H1 (cell line): ENCODE data around the gene ZNF385D. TPM values are rescaled to one million over a fixed set of nuclear protein-coding genes. Genes with fewer than 3 reads are reported as not detected.

Source experiments
- ASH2L ChIP-seq: fragments of 200-600, 300-600 bp; sonication (generic); IDR thresholded peaks from one replicate; pipeline ENCODE4 v1.7.1; 2017; ENCODE audit warnings: low read length
- POLR2AphosphoS5 ChIP-seq: IDR thresholded peaks from 2 replicates; pipeline ENCODE4 v1.6.1; 2011; ENCODE audit warnings: low read depth, low read length
- SIRT6 ChIP-seq: IDR thresholded peaks from one replicate; pipeline ENCODE4 v1.7.1; 2012; ENCODE audit warnings: low read length, inconsistent platforms
- SIX5 ChIP-seq: IDR thresholded peaks from 2 replicates; pipeline ENCODE4 v1.6.1; 2011; ENCODE audit warnings: mild to moderate bottlenecking, low read depth, low read length
- SRF ChIP-seq: IDR thresholded peaks from 2 replicates; pipeline ENCODE4 v1.6.1; 2011; ENCODE audit warnings: mild to moderate bottlenecking, low read depth, low read length, moderate library complexity
- TBP ChIP-seq: IDR thresholded peaks from 2 replicates; pipeline ENCODE4 v1.6.1; 2011; ENCODE audit warnings: low read depth, low read length, improper control_type of control experiment
- polyA plus RNA-seq, 7 experiments: library from polyadenylated mRNA; depleted of rRNA in 3 of 7; stranded (reverse) in 5 of 7; unstranded in 2 of 7; fragments of >200 nt in 5 of 7; fragments of 200-250 nt in 2 of 7; gene quantifications; 1 replicate in 5 of 7; 2 replicates in 1 of 7; 4 replicates in 1 of 7; pipeline versions ENCODE4 v1.2.1 to v1.2.3, GENCODE V29; 2011 to 2013; ENCODE audit warnings: missing spikeins in 2 of 7, mixed read lengths in 2 of 7
- total RNA-seq: library from RNA; stranded (reverse); fragmentation: NEBNext Ultra II Directional; extraction: Animal tissue kit (Norgen Biotek cat#: 25700); gene quantifications from 2 replicates; pipeline ENCODE4 v1.2.1, GENCODE V29; 2021
- TF ChIP-seq, protein P1 (sequence below): fragments of 300-600 bp; sonication (generic); IDR thresholded peaks from 2 replicates; pipeline ENCODE4 v1.7.1; 2012; ENCODE audit warnings: low read length, moderate library complexity, mild to moderate bottlenecking, inconsistent platforms; ENCODE audit not compliant: insufficient replicate concordance
- TF ChIP-seq, protein P2 (sequence below): IDR thresholded peaks from 2 replicates; pipeline ENCODE4 v1.6.1; 2012; ENCODE audit warnings: inconsistent platforms

ZNF385D gene
- total and polyA plus RNA-seq, 2 of the 8 experiments (the other 6 are each of a cell fraction or from before 2014, with no cell fraction given), result 5.9 to 10.8 TPM

DNA sequence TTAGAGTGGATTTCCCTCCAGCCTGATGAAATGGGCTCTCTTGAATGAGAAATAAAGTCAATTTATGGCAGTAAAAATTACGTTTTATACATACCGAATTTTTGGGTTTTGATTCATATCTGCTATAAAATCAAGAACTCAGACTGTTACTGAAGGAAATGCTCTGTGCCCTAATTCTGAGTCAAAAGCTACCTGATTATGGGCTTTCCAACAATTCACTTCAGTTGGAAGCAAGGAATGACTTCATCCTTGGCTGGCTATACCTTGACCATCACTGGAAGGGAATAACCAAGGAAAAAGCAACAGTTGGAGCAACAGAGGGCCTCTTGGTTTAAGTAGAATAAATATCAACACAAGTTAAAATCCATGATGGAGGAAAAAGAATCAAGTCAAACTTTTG lies 88.6 kb downstream of the ZNF385D start (continued):
- TF ChIP-seq, protein P1, sequence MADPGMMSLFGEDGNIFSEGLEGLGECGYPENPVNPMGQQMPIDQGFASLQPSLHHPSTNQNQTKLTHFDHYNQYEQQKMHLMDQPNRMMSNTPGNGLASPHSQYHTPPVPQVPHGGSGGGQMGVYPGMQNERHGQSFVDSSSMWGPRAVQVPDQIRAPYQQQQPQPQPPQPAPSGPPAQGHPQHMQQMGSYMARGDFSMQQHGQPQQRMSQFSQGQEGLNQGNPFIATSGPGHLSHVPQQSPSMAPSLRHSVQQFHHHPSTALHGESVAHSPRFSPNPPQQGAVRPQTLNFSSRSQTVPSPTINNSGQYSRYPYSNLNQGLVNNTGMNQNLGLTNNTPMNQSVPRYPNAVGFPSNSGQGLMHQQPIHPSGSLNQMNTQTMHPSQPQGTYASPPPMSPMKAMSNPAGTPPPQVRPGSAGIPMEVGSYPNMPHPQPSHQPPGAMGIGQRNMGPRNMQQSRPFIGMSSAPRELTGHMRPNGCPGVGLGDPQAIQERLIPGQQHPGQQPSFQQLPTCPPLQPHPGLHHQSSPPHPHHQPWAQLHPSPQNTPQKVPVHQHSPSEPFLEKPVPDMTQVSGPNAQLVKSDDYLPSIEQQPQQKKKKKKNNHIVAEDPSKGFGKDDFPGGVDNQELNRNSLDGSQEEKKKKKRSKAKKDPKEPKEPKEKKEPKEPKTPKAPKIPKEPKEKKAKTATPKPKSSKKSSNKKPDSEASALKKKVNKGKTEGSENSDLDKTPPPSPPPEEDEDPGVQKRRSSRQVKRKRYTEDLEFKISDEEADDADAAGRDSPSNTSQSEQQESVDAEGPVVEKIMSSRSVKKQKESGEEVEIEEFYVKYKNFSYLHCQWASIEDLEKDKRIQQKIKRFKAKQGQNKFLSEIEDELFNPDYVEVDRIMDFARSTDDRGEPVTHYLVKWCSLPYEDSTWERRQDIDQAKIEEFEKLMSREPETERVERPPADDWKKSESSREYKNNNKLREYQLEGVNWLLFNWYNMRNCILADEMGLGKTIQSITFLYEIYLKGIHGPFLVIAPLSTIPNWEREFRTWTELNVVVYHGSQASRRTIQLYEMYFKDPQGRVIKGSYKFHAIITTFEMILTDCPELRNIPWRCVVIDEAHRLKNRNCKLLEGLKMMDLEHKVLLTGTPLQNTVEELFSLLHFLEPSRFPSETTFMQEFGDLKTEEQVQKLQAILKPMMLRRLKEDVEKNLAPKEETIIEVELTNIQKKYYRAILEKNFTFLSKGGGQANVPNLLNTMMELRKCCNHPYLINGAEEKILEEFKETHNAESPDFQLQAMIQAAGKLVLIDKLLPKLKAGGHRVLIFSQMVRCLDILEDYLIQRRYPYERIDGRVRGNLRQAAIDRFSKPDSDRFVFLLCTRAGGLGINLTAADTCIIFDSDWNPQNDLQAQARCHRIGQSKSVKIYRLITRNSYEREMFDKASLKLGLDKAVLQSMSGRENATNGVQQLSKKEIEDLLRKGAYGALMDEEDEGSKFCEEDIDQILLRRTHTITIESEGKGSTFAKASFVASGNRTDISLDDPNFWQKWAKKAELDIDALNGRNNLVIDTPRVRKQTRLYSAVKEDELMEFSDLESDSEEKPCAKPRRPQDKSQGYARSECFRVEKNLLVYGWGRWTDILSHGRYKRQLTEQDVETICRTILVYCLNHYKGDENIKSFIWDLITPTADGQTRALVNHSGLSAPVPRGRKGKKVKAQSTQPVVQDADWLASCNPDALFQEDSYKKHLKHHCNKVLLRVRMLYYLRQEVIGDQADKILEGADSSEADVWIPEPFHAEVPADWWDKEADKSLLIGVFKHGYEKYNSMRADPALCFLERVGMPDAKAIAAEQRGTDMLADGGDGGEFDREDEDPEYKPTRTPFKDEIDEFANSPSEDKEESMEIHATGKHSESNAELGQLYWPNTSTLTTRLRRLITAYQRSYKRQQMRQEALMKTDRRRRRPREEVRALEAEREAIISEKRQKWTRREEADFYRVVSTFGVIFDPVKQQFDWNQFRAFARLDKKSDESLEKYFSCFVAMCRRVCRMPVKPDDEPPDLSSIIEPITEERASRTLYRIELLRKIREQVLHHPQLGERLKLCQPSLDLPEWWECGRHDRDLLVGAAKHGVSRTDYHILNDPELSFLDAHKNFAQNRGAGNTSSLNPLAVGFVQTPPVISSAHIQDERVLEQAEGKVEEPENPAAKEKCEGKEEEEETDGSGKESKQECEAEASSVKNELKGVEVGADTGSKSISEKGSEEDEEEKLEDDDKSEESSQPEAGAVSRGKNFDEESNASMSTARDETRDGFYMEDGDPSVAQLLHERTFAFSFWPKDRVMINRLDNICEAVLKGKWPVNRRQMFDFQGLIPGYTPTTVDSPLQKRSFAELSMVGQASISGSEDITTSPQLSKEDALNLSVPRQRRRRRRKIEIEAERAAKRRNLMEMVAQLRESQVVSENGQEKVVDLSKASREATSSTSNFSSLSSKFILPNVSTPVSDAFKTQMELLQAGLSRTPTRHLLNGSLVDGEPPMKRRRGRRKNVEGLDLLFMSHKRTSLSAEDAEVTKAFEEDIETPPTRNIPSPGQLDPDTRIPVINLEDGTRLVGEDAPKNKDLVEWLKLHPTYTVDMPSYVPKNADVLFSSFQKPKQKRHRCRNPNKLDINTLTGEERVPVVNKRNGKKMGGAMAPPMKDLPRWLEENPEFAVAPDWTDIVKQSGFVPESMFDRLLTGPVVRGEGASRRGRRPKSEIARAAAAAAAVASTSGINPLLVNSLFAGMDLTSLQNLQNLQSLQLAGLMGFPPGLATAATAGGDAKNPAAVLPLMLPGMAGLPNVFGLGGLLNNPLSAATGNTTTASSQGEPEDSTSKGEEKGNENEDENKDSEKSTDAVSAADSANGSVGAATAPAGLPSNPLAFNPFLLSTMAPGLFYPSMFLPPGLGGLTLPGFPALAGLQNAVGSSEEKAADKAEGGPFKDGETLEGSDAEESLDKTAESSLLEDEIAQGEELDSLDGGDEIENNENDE, result no peak
- TF ChIP-seq SIX5 (no peak), SIRT6 (no peak), SRF (no peak), TBP (no peak), POLR2AphosphoS5 (no peak), ASH2L (no peak)
- TF ChIP-seq, protein P2, sequence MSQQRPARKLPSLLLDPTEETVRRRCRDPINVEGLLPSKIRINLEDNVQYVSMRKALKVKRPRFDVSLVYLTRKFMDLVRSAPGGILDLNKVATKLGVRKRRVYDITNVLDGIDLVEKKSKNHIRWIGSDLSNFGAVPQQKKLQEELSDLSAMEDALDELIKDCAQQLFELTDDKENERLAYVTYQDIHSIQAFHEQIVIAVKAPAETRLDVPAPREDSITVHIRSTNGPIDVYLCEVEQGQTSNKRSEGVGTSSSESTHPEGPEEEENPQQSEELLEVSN, result no peak
